NCI-H460 (cell line): ENCODE results near the gene MAGI3. TPM values are rescaled to one million over a fixed set of nuclear protein-coding genes. Genes with fewer than 3 reads are reported as not detected.
"Not testable (repeated sequence)": the region's sequence is repeated elsewhere in the genome, so short reads cannot be mapped to it uniquely, and the experiment has no call there.

ENCODE experiments used
- DNase-seq: peaks from one replicate; pipeline ENCODE4 v3.0.0-alpha.2; 2016; ENCODE audit warnings: low read depth; ENCODE audit errors: extremely low read depth
- total RNA-seq: library from RNA; depleted of rRNA; stranded (reverse); fragments of >200 nt; shearing (Covaris generic); gene quantifications from 2 replicates; pipeline ENCODE4 v1.2.3, GENCODE V29; 2014

MAGI3 gene
- total RNA-seq, 1 experiment from 2014 or later, result 4.1 TPM

DNA sequence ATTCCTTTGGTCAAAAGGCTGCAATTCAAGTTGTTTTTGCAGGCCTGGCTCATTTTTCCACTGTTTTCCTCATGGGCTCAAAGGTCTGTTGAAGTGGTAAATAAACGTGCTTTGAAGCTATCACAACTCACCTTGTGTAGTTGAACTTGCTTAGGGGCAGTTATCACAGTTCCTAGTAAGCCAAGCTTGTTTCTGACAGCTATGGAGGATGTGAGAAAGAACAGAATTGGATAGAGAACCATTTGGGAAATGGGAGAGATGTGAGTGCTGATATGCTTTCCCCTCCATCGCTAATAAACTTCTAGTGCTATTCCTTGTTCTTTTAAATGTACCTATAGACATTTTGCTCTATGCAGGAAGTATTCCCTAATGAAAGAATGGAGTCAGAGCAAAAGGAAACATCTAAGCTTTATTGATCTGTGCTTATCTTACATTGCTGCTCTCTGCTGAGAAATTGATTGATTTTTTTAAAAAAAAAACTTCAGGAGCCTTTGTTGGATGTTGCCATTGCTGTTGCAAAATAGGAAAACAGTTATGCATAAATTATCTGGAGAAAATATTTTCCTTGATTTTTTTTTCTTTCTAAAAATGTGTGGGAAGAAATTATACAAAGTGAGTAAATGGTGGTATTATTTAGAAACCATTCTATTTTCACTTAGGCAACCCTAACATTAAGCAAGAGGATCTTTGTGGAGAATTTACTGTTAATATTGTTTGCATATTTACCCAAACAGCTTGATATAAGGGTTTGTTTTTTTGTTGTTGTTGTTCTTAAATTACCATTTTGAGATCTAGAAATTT, 118.2 kb downstream of the MAGI3 start:
- DNase-seq, result no peak

DNA sequence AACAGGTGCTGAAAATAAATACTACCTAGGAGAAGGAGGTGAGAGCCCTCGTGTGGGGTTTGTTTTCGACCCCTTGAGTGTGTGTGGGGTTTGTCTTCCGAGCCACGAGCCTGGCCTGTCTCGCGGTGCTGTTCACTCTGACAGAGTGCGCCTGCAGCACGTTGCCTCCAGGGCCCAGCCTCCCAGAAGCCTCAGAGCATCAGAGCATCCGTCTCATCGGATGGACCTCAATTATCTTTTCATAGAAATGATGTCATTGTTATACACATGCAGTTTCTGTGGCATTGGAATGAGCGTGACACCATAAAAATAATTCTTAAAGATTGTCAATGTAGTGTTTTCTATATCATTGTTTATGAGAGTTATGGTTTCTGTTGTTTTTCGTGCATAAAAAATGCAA, 119.5 kb downstream of the MAGI3 start:
- not testable (repeated sequence) for DNase-seq

DNA sequence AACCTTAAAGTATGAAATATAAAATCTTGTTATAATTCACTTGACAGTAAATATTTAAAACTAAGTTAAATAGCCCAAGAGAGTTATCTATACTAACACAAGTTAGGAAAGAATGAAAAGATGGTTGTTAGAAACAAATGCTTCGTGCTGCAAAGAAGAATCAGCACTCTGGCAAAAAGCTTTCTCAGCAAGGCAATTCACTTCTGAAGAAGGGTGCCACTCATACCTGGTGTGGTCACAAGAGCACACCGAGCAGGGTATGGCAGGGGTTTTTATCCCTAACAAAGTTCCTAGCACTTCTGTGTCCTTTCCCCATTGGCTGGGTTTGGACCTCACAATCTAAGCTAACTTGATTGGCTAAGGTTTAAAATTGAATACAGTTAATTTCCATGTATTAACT, 121.0 kb downstream of the MAGI3 start:
- no peak for DNase-seq

DNA sequence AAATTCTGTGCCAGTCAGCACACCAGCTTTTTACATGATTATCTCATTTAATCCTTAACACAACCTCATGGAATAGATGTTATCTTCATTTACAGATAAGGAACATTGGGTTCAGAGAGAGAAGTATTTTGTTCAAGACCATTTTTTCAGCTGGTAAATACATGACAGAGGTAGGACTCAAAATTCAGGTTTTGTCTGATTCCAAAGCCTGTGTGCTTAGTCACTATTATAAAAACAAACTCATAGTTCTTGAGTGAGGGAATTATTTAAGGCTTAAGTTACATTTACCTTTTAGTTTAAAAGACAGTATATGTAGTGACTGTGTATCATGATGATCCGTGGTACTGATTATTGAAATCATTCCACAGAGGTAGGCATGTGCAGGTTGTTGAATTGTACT, 125.2 kb downstream of the MAGI3 start:
- DNase-seq, result no peak

DNA sequence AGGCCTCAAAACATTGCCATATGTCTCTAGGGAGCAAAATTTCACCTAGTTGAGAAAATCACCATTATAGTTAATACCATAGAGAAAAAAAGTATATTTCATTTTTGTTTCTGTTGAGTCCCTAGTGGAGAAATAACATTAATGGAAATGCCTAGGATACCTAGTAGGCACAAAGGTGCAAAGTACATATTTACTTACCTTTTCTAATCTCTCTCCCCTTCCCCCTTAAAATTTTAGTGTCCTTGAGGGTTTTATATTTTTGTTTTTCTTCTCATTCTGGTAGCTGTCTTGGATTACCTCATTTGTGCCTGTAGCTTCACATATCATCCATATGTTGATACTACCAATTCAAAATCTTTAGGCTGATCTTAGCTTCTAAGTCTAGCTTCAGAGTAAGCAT, 127.0 kb downstream of the MAGI3 start:
- no peak for DNase-seq

DNA sequence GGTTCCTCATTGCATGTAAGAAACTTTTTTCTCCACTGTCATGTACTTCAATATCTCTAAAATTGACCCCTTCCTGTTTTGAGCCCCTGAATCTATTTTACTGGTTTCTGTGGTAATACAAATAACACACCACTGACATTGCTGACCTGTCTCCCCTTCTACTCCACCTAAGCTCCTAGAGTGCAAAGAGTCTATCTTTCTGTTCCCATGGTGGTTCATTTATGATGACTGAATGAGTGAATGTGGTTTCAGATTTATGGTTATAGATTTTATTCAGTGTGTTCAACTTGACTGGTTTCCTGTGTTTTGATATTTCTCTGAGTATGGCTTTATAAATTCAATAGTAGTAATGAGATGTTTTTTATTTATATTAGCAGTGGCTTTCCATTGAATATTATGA, 127.7 kb downstream of the MAGI3 start:
- no peak for DNase-seq

DNA sequence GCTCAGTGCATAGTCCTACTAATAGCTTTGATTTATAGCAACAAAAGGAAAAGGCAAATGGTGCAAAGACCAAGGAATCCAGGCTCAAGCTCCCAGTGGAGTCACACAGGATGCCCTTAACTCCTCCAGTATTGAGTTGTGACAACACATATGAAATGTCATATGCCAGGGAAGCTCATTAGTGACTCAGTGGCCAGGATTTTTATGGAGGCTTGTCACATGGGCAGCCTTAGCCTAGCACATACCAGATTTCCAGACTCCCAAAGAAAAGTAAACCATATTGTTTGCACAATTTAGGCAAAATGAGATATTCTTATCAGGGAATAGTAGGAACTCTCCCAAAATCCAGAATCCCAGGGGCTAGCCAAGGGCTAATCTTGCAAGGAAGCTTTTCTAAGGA, 129.2 kb downstream of the MAGI3 start:
- DNase-seq, result no peak

DNA sequence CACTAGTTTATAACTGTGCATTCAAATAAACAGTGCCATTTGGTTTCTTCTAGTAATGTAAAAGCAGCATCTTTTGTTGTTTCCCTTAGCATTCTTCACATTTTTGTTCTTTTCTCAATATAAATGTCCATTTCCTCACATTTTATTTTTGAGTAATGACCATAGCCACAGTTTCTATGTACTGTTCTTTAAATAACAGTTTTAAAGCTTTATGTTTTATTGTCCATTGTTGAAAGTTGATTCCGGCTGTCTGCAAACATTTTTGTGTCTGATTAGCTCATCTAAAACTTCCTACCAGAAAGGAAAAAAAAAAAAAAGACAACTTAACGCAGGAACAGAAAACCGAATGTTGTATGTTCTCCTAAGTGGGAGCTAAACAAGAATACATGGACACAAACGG, 139.7 kb downstream of the MAGI3 start:
- no peak for DNase-seq

DNA sequence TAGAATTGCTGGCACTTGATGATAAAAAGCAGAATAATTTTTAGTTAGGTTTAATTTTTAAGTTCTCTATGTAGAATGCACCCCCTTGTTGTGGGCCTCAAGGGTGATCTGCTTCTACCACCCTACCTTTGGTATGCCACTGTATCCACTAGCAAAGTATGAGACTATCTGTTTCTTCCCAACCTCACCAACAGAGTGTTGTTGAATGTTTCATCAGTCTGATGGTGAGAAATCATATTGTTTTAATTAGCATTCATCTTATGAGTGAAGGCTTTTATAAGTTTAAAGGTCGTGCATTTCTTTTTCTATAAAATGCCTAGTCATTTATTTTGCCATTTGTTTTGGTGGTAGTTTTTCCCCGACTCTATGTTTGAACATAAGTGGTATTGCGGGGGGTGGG, 141.0 kb downstream of the MAGI3 start:
- no peak for DNase-seq

DNA sequence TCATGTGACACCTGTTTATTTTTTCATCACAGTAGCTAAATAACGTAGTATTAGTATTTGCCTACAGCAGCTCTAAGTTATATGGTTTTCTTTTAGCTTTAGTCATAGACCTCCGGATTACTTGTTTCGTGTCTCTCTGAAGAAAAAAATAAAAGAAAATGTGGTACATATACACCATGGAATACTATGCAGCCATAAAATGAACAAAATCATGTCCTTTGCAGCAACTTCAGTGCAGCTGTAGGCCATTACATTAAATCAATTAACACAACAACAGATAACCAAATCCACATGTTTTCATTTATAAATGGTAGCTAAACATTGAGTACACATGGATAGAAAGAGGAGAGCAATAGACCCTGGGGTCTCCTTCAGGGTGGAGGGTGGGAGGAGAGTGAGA, 142.7 kb downstream of the MAGI3 start:
- no peak for DNase-seq

DNA sequence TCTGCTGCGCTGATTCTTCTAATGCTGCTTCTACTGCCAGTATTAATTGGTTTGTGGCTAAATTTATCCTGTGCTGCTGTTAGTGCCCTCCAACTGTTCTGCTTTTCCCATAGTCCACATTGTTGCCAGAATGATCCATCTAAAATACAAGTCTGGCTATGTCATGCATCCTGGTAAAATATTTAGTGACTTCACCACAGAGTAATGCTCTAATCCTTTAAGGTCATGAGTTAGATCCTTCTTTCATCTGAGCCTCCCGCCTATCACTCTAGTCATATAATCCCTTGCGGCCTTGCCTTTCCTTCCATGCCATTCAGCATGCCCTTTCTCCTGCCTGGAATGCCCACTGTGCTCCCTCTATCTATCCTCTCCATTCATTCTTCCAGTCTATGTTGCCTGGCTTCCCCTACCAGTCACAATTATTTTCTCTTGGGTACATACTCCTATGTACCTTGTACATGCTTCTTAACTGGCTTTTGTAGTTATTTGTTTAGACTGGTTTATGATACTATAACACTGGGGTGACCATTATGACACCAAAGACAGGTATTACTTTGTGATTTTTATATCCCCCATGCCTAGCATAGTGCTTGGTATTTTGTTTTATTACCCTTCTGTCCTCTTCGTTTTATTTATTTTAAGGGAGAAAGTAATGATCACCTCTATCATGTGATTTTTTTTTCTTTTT, 144.0 kb downstream of the MAGI3 start:
- no peak for DNase-seq

DNA sequence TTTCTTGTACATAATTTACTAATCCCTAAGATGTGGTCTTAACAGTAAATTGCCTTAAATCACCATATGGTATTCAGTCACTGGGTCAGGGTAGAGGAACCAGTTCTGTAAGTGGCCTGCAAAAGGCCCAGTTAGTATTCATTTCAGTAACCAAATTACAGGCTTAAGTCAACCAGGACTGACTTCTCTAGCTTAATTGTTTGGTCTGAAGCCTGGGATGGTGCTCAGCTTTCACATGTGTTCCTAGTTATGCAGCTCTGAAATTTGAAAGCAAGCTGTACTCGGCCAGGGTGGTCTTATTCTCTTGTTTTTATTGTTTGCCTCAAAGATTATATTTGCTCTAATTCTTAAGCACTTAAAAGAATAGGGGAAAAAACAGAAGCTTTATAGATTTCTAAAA, 144.6 kb downstream of the MAGI3 start:
- DNase-seq, result no peak

DNA sequence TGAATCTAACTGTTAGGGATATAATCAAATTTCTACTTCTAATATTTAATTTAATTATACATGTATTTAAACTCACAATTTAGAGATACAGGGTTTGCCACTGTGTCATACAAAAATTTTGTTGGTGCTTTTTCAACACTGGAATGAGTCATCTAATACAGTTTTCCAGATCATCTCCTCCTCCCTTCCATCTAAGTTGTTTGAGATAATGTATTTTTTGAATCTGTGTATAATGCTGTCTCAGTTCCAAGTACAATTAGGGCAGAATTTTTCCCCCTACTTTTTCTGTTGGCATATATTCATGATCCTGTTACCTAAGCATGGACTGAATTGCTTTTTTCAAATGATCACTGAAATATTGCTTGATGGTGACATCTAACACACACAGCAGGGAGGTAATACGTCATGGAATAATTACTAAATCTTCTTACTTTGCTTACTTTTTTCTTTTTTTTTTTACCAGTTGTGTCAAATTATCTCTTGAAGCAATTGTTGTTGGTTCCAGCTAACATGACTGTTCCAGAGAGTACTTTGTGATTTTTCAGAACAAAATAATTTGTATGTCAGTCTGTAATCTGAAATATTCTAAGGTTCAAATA, 146.0 kb downstream of the MAGI3 start:
- no peak for DNase-seq

DNA sequence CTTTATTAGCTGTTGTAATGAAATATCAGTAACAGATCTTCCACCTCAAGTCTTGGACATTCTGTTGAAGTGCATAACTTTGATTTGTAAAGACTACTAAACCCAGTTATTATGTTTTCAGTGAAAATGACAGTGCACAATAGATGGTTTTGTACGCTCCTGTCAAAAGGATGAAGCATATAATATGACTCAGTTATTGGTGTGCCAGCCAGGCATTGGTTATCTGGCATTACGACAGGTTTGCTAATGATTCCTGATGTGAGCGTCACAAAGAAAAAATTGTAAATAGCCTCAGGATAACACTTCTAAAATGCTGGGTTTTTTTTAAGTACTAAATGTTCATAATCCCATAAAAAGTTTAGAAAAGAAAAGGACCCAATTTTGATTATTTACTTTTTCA, 147.9 kb downstream of the MAGI3 start:
- DNase-seq, result no peak

DNA sequence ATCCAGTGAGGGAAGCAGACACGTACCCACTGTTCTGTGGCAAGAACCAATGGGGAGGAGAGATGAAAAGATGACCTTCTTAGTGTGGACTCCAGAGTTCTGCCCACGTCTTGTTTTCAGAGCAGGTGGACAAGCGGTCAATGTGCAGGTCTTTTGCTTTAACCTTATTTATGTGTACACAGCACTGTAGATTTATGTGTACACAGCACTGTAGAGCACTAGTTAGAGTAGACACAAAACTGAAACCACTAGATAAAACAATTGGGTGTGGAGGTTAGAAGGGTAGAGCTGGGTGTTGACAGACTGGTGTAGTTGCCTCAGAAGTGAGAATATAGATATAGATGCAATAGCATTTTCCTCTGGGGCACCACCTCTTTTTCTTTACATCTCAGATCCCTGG, 150.0 kb downstream of the MAGI3 start:
- no peak for DNase-seq

DNA sequence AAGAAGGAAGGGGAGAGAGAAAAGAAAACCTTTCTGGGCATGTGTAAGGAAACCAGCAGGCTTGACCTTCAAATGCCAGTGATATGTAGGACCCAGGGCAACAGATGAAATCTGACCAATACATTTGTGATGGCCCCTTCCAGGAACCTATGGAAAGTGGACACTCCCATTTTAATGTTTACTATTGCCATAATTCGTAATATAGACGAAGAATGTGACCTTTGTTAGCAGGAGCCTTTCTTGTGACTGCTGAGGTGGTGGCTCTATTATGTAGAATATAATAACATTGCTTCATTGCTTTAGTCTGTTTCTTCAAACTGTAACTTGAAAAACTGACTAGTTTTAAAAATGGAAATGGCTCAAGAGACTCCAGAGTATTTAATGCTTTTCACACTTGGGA, 150.8 kb downstream of the MAGI3 start:
- DNase-seq, result no peak

DNA sequence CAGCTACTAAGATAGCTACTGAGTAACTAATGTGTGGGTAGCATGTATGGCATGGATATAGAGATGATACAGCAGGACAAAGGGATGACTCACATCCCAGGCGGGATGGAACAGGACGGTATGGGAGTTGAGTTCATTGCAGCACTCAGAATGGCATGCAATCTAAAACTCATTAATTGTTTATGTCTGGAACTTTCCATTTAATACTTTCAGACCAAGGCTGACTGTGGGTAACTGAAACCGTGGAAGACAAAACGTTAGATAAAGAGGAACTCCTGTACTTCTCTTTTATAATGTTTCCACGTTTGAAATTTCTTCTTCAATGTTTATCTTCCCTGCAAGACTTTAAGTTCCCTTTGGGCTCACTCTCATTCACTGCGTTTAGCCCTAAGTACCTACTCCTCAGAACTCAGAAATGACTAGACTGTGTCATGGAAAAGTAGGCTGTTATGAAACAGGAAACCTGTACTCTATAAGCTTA, 151.9 kb downstream of the MAGI3 start:
- no peak for DNase-seq

DNA sequence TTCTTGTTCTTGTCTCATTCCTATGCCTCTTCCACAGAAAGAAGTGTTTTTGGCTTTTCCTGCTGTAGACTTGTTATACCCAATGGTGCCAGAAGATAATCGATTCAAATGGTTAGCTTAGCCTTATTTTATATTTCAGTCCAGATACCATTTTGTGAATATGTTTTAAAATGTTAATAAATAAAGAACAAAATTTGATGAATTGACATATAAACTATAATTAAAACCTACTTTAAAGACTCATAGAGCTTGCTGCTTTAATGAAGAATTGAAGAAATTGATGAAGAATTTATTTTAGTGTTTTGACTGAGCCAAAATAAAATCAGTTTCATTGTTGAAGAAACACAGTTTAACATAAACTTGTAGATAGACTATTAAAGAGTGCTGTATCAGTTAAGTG, 152.8 kb downstream of the MAGI3 start:
- DNase-seq, result no peak

DNA sequence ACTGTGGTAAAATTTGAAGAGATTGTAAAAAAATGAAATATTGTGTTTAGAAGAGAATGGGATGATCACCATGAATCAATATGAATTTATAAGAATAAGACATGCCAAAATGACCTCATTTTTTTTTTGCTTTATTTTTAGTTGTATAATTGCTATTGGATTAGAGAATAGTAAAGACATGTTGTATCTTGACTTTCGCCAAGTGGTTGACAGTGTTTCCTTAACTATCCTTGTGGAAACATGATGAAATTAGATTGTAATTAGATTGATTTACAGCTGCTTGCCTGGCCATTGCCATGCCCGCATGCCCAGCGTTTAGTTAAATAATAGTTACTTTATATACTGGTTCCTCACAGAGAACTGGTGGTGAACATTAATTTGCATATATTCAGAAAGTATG, 154.9 kb downstream of the MAGI3 start:
- DNase-seq, result no peak

DNA sequence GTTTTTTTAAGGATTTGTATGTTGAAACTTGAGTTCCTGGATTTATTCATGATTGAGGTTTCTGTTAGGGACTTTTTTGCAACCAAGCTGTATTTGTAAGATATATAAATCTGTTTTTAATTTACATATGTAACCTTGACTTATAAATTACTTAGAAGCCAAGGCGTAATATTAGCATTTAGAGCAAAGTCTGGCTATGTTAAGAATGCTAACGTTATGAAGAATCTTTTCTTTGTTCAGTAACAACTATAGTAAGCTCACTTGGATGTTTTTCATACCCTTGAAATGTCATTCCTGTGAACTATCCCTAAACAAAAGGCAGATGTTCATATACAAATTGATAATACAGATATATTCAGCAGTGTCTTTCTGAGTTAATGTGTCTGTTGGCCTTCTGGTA, 155.3 kb downstream of the MAGI3 start:
- DNase-seq, result no peak

DNA sequence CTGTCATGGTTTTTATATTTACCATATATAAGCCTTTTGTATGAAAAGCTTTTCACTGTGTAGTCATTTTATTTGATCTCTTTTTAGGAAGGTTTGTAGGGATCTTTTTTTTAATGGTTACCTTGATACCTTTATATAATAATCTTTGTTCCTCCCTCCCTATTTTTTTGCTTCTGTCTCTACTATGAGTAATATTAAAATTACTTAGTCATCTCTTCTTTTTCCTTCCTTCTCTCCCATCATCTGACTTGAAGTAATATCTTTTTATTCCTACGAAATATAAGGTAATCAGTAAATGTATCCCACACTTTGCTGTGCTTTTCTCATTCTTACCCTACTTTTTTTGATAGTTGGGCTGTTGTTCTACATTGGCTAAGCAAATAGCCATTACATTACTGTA, 161.4 kb downstream of the MAGI3 start:
- no peak for DNase-seq

DNA sequence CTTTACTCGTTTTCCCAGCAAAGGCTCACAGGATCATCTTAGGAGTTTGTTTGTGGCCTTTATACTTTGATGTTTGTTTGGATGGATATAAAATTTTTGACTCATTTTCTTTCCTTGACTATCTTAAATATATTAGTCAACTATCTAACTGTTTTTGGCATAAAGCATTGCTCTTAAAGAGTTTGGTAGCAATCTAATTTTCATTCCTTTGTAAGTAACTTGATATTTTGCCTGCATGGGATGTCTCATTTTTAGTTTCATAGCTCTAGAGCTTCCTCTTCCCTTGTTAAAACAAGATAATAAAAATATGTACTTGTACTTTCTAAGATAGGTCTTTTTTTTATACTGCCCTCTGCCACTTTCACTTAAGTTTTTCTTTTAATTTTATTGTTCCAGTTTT, 161.9 kb downstream of the MAGI3 start:
- no peak for DNase-seq
